ENCODE results near the gene STX1A. TPM values are rescaled to one million over a fixed set of nuclear protein-coding genes. Genes with fewer than 3 reads are reported as not detected.

STX1A gene
- total and polyA plus RNA-seq, 2 experiments from 2014 or later: 10.9 to 12.0 TPM

GRCh38 chr7:73742753-73743641, 23.5 kb upstream of the STX1A start:
- Histone ChIP-seq H3K4me3 (no peak overlapping the region), H3K9me3 (ENCODE audit: low read depth) (no peaks in the 10 kb centered on the region), H3K4me1 (ENCODE audit: insufficient read depth) (no peaks in the 10 kb centered on the region), H3K36me3 (ENCODE audit: low read depth) (no peaks in the 10 kb centered on the region), H3K9me2 (ENCODE audit: insufficient read depth) (no peaks in the 10 kb centered on the region), H3K27ac (no peak overlapping the region), H3K27me3 (replicated peaks; ENCODE audit: insufficient read depth) (no peaks in the 10 kb centered on the region), H3K4me2 (ENCODE audit: unreplicated experiment) (no peak overlapping the region), H2AFZ (no peak overlapping the region), H3K9ac (no peak overlapping the region), H4K20me1 (ENCODE audit: insufficient read depth) (no peaks in the 10 kb centered on the region), H3F3A (ENCODE audit: insufficient read depth) (no peaks in the 10 kb centered on the region), H3K79me2 (ENCODE audit: insufficient read depth) (no peaks in the 10 kb centered on the region)
- in situ Hi-C loops (cut with MboI): no loop called here
- 66 to 69% methylated on average over 29 to 35 of the region's 35 CpGs for WGBS, 2 experiments (ENCODE audit: low coverage in 1 of 2, low lambda C conversion rate in 2 of 2, missing lambda C conversion rate in 2 of 2)
- DNase-seq: no peak
- TF ChIP-seq EZH2phosphoT487 (IDR thresholded peaks at IDR 0.05; ENCODE audit: insufficient read depth, low read depth) (no peak), EZH2 (IDR thresholded peaks at IDR 0.05; ENCODE audit: insufficient read depth, poor library complexity, severe bottlenecking) (no peak)

GRCh38 chr7:73742338-73742752, 22.9 kb upstream of the STX1A start:
- 66 to 73% methylated on average over 7 of the region's 7 CpGs for WGBS, 2 experiments (ENCODE audit: low coverage in 1 of 2, low lambda C conversion rate in 2 of 2, missing lambda C conversion rate in 2 of 2)
- Histone ChIP-seq H4K20me1 (ENCODE audit: insufficient read depth) (no peaks in the 10 kb centered on the region), H3K9me2 (ENCODE audit: insufficient read depth) (no peaks in the 10 kb centered on the region), H3K79me2 (ENCODE audit: insufficient read depth) (no peaks in the 10 kb centered on the region), H3K4me2 (ENCODE audit: unreplicated experiment) (no peak overlapping the region), H3K4me1 (ENCODE audit: insufficient read depth) (no peaks in the 10 kb centered on the region), H3K36me3 (ENCODE audit: low read depth) (no peaks in the 10 kb centered on the region), H3F3A (ENCODE audit: insufficient read depth) (no peaks in the 10 kb centered on the region), H3K27me3 (replicated peaks; ENCODE audit: insufficient read depth) (no peaks in the 10 kb centered on the region), H3K9me3 (ENCODE audit: low read depth) (no peaks in the 10 kb centered on the region), H3K9ac (no peak overlapping the region), H2AFZ (no peak overlapping the region), H3K4me3 (no peak overlapping the region), H3K27ac (no peak overlapping the region)
- no peak for TF ChIP-seq EZH2phosphoT487 (IDR thresholded peaks at IDR 0.05; ENCODE audit: insufficient read depth, low read depth)
- no peak for TF ChIP-seq EZH2 (IDR thresholded peaks at IDR 0.05; ENCODE audit: insufficient read depth, poor library complexity, severe bottlenecking)
- no peak for DNase-seq
- in situ Hi-C loops (cut with MboI): no loop called here

- 90 to 96% methylated on average over 5 of the region's 5 CpGs for WGBS, 2 experiments (ENCODE audit: low coverage in 1 of 2, low lambda C conversion rate in 2 of 2, missing lambda C conversion rate in 2 of 2)
- in situ Hi-C loops (cut with MboI): no loop called here
- no peak overlapping the region for H3K4me2 ChIP-seq (ENCODE audit: unreplicated experiment)
- no peaks in the 10 kb centered on the region for H3K36me3 ChIP-seq (ENCODE audit: low read depth)
- TF ChIP-seq EZH2phosphoT487 (IDR thresholded peaks at IDR 0.05; ENCODE audit: insufficient read depth, low read depth) (no peak), EZH2 (IDR thresholded peaks at IDR 0.05; ENCODE audit: insufficient read depth, poor library complexity, severe bottlenecking) (no peak)
- no peak overlapping the region for H3K27ac ChIP-seq
- DNase-seq: no peak
- H3K9ac ChIP-seq: no peak overlapping the region
- no peaks in the 10 kb centered on the region for H3K9me2 ChIP-seq (ENCODE audit: insufficient read depth)
- H3K9me3 ChIP-seq (ENCODE audit: low read depth): no peaks in the 10 kb centered on the region
- H2AFZ ChIP-seq: no peak overlapping the region
- no peaks in the 10 kb centered on the region for H3F3A ChIP-seq (ENCODE audit: insufficient read depth)
- H3K4me1 ChIP-seq (ENCODE audit: insufficient read depth): no peaks in the 10 kb centered on the region
- H4K20me1 ChIP-seq (ENCODE audit: insufficient read depth): no peaks in the 10 kb centered on the region
- no peaks in the 10 kb centered on the region for H3K79me2 ChIP-seq (ENCODE audit: insufficient read depth)
- H3K27me3 ChIP-seq (replicated peaks; ENCODE audit: insufficient read depth): no peaks in the 10 kb centered on the region
- no peak overlapping the region for H3K4me3 ChIP-seq
Observed at GRCh38 chr7:73741600-73741999, 22.1 kb upstream of the STX1A start.

GRCh38 chr7:73740771-73741170, 21.3 kb upstream of the STX1A start:
- H3K27ac ChIP-seq: no peak overlapping the region
- 37 to 41% methylated on average over 5 of the region's 5 CpGs for WGBS, 2 experiments (ENCODE audit: low coverage in 1 of 2, low lambda C conversion rate in 2 of 2, missing lambda C conversion rate in 2 of 2)
- no peaks in the 10 kb centered on the region for H3K36me3 ChIP-seq (ENCODE audit: low read depth)
- H3K27me3 ChIP-seq (replicated peaks; ENCODE audit: insufficient read depth): no peaks in the 10 kb centered on the region
- no peak for TF ChIP-seq EZH2 (IDR thresholded peaks at IDR 0.05; ENCODE audit: insufficient read depth, poor library complexity, severe bottlenecking)
- TF ChIP-seq EZH2phosphoT487 (IDR thresholded peaks at IDR 0.05; ENCODE audit: insufficient read depth, low read depth): no peak
- no peak overlapping the region for H3K4me2 ChIP-seq (ENCODE audit: unreplicated experiment)
- no peak overlapping the region for H3K9ac ChIP-seq
- no peaks in the 10 kb centered on the region for H4K20me1 ChIP-seq (ENCODE audit: insufficient read depth)
- H3F3A ChIP-seq (ENCODE audit: insufficient read depth): no peaks in the 10 kb centered on the region
- no peaks in the 10 kb centered on the region for H3K79me2 ChIP-seq (ENCODE audit: insufficient read depth)
- DNase-seq: peak; percentile 35
- in situ Hi-C loops (cut with MboI): no loop called here
- no peak overlapping the region for H2AFZ ChIP-seq
- no peaks in the 10 kb centered on the region for H3K4me1 ChIP-seq (ENCODE audit: insufficient read depth)
- no peaks in the 10 kb centered on the region for H3K9me3 ChIP-seq (ENCODE audit: low read depth)
- no peak overlapping the region for H3K4me3 ChIP-seq
- no peaks in the 10 kb centered on the region for H3K9me2 ChIP-seq (ENCODE audit: insufficient read depth)
